Measurements from ENCODE around the gene SAMD3.
"Not testable (repeated sequence)": the region's sequence is repeated elsewhere in the genome, so short reads cannot be mapped to it uniquely, and the experiment has no call there.

The SAMD3 gene

DNA sequence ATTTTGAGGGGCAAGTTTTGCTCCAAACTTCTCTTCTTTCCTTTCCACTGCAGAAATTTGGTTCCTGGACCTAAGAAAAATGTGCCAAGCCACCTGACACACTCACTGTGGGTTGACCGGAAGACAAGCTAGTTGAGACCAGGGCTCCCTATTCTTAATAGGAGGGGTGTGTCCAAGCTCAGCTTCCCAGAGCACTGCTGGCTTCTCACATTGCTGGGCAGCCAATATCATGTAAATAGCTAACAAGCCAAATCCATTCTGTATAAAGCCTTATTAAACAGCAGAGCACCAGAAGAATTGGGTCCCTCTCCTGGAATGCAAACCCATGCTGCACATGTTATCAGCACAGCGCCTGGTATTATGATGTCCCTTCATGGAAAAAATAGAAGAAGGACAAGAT lies 17.0 kb upstream of the SAMD3 start:
- no peaks in the 10 kb centered on the region for H3K27me3 ChIP-seq (replicated peaks; ENCODE audit: control insufficient read depth, insufficient read depth, low read length)
- DNase-seq (ENCODE audit: extremely low read depth, insufficient read length) = no peak
- TF ChIP-seq, protein P1, sequence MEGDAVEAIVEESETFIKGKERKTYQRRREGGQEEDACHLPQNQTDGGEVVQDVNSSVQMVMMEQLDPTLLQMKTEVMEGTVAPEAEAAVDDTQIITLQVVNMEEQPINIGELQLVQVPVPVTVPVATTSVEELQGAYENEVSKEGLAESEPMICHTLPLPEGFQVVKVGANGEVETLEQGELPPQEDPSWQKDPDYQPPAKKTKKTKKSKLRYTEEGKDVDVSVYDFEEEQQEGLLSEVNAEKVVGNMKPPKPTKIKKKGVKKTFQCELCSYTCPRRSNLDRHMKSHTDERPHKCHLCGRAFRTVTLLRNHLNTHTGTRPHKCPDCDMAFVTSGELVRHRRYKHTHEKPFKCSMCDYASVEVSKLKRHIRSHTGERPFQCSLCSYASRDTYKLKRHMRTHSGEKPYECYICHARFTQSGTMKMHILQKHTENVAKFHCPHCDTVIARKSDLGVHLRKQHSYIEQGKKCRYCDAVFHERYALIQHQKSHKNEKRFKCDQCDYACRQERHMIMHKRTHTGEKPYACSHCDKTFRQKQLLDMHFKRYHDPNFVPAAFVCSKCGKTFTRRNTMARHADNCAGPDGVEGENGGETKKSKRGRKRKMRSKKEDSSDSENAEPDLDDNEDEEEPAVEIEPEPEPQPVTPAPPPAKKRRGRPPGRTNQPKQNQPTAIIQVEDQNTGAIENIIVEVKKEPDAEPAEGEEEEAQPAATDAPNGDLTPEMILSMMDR (IDR thresholded peaks at IDR 0.05; ENCODE audit: insufficient read depth, low read length, poor library complexity, severe bottlenecking) = no peak
- no peaks in the 10 kb centered on the region for H3K36me3 ChIP-seq (ENCODE audit: control insufficient read depth, insufficient read depth, low read length)
- H3K4me3 ChIP-seq (replicated peaks; ENCODE audit: low read depth, low read length) = no peak overlapping the region

GRCh38 chr6:130233330-130233729 lies 10.6 kb upstream of the SAMD3 start:
- Histone ChIP-seq H3K4me3 (replicated peaks; ENCODE audit: low read depth, low read length) (no peak overlapping the region), H3K36me3 (ENCODE audit: control insufficient read depth, insufficient read depth, low read length) (no peaks in the 10 kb centered on the region), H3K27me3 (replicated peaks; ENCODE audit: control insufficient read depth, insufficient read depth, low read length) (no peaks in the 10 kb centered on the region)
- TF ChIP-seq, protein P1 (IDR thresholded peaks at IDR 0.05; ENCODE audit: insufficient read depth, low read length, poor library complexity, severe bottlenecking) = no peak
- DNase-seq (ENCODE audit: extremely low read depth, insufficient read length) = no peak

DNA sequence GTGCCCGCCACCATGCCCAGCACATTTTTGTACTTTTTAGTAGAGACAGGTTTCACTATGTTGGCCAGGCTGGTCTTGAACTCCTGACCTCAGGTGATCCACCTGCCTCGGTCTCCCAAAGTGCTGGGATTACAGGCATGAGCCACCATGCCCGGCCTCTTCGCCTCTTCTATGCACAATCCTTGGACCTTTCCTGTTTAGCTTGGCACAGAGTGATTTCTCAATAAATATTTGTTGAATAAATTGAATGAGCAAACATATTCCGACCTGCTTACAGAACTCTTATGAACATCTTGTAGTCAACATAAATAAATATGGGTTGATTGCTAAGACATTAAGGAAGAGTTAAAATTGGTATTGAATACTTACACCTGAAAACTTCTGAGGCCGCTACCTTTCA lies 7.8 kb upstream of the SAMD3 start:
- not testable (repeated sequence) for H3K4me3 ChIP-seq (replicated peaks; ENCODE audit: low read depth, low read length); H3K27me3 ChIP-seq (replicated peaks; ENCODE audit: control insufficient read depth, insufficient read depth, low read length); DNase-seq (ENCODE audit: extremely low read depth, insufficient read length); H3K36me3 ChIP-seq (ENCODE audit: control insufficient read depth, insufficient read depth, low read length)

- Histone ChIP-seq H3K4me3 (replicated peaks; ENCODE audit: low read depth, low read length) (no peak overlapping the region), H3K27me3 (replicated peaks; ENCODE audit: control insufficient read depth, insufficient read depth, low read length) (no peaks in the 10 kb centered on the region), H3K36me3 (ENCODE audit: control insufficient read depth, insufficient read depth, low read length) (no peaks in the 10 kb centered on the region)
- no peak for DNase-seq (ENCODE audit: extremely low read depth, insufficient read length)
- TF ChIP-seq, protein P1 (IDR thresholded peaks at IDR 0.05; ENCODE audit: insufficient read depth, low read length, poor library complexity, severe bottlenecking) = no peak
These were observed 6.9 kb upstream of the SAMD3 start for GRCh38 chr6:130229645-130230044.

- TF ChIP-seq, protein P1 (IDR thresholded peaks at IDR 0.05; ENCODE audit: insufficient read depth, low read length, poor library complexity, severe bottlenecking) = peak; percentile 58
- no peaks in the 10 kb centered on the region for H3K36me3 ChIP-seq (ENCODE audit: control insufficient read depth, insufficient read depth, low read length)
- peak; percentile 56 for DNase-seq (ENCODE audit: extremely low read depth, insufficient read length)
- H3K27me3 ChIP-seq (replicated peaks; ENCODE audit: control insufficient read depth, insufficient read depth, low read length) = no peaks in the 10 kb centered on the region
- H3K4me3 ChIP-seq (replicated peaks; ENCODE audit: low read depth, low read length) = no peak overlapping the region
These were observed 757 bp upstream of the SAMD3 start for GRCh38 chr6:130223508-130223907.

- Histone ChIP-seq H3K4me3 (replicated peaks; ENCODE audit: low read depth, low read length) (no peak overlapping the region), H3K36me3 (ENCODE audit: control insufficient read depth, insufficient read depth, low read length) (no peaks in the 10 kb centered on the region), H3K27me3 (replicated peaks; ENCODE audit: control insufficient read depth, insufficient read depth, low read length) (no peaks in the 10 kb centered on the region)
- DNase-seq (ENCODE audit: extremely low read depth, insufficient read length) = no peak
- TF ChIP-seq, protein P1 (IDR thresholded peaks at IDR 0.05; ENCODE audit: insufficient read depth, low read length, poor library complexity, severe bottlenecking) = no peak
These were observed 4.6 kb downstream of the SAMD3 start for GRCh38 chr6:130218134-130218533.

Data from GM06990 (cell line).